NCI-H510A treated with DMSO at 0.1 percent for 48 hours (cell line): ENCODE data around the gene FCHO2.

Source experiments
- DNase-seq: peaks from one replicate; lab custom pipeline; 2025; lab: John Stamatoyannopoulos, UW

The FCHO2 gene

GRCh38 chr5:73030995-73031394 is 75.2 kb downstream of the FCHO2 start:
- no peak for DNase-seq

- peak; percentile 18 for DNase-seq
Observed at GRCh38 chr5:73031839-73032238, 76.0 kb downstream of the FCHO2 start.

- no peak for DNase-seq
Observed at GRCh38 chr5:73032635-73033034, 76.8 kb downstream of the FCHO2 start.

GRCh38 chr5:73037545-73037944 is 81.7 kb downstream of the FCHO2 start:
- no peak for DNase-seq

GRCh38 chr5:73039082-73039481 is 83.2 kb downstream of the FCHO2 start:
- DNase-seq = peak; percentile 26

- no peak for DNase-seq
Observed at GRCh38 chr5:73042993-73043392, 87.2 kb downstream of the FCHO2 start.

GRCh38 chr5:73044546-73044945 is 88.7 kb downstream of the FCHO2 start:
- no peak for DNase-seq

GRCh38 chr5:73045623-73046022 is 89.8 kb downstream of the FCHO2 start:
- no peak for DNase-seq

GRCh38 chr5:73061593-73061992 is 105.8 kb downstream of the FCHO2 start:
- DNase-seq = no peak

GRCh38 chr5:73066466-73066865 is 110.6 kb downstream of the FCHO2 start:
- no peak for DNase-seq

GRCh38 chr5:73067213-73067612 is 111.4 kb downstream of the FCHO2 start:
- DNase-seq = no peak

GRCh38 chr5:73081093-73081492 is 125.3 kb downstream of the FCHO2 start:
- DNase-seq = no peak

- no peak for DNase-seq
Observed at GRCh38 chr5:73088026-73088425, 132.2 kb downstream of the FCHO2 start.

GRCh38 chr5:73093943-73094342 is 138.1 kb downstream of the FCHO2 start:
- DNase-seq = no peak

- DNase-seq = no peak
Observed at GRCh38 chr5:73094415-73094814, 138.6 kb downstream of the FCHO2 start.

GRCh38 chr5:73095564-73096238 is 139.9 kb downstream of the FCHO2 start:
- no peak for DNase-seq

- DNase-seq = no peak
Observed at GRCh38 chr5:73096239-73096575, 140.4 kb downstream of the FCHO2 start.

- DNase-seq = no peak
Observed at GRCh38 chr5:73097740-73098139, 141.9 kb downstream of the FCHO2 start.

GRCh38 chr5:73100109-73100508 is 144.3 kb downstream of the FCHO2 start:
- no peak for DNase-seq

GRCh38 chr5:73103870-73104299 is 148.0 kb downstream of the FCHO2 start:
- peak; percentile 8 for DNase-seq

GRCh38 chr5:73104326-73104725 is 148.5 kb downstream of the FCHO2 start:
- no peak for DNase-seq

GRCh38 chr5:73106335-73106734 is 150.5 kb downstream of the FCHO2 start:
- DNase-seq = no peak

- no peak for DNase-seq
Observed at GRCh38 chr5:73110190-73110589, 154.3 kb downstream of the FCHO2 start.

- DNase-seq = no peak
Observed at GRCh38 chr5:73111536-73111935, 155.7 kb downstream of the FCHO2 start.

- DNase-seq = no peak
Observed at GRCh38 chr5:73112359-73112758, 156.5 kb downstream of the FCHO2 start.
